ENCODE data around the gene PDPN.

PDPN gene

GRCh38 chr1:13543451-13544220, 40.0 kb upstream of the PDPN start:
- Histone ChIP-seq H3K27me3 (replicated peaks in 2 of 5; ENCODE audit: control insufficient read depth in 4 of 5, insufficient read depth in 5 of 5, low read length in 4 of 5) (peaks cover 0 to 3% (median 0%) of the 10 kb centered on the region in 5 experiments), H3K36me3 (ENCODE audit: control insufficient read depth in 4 of 4, insufficient read depth in 4 of 4, low read length in 3 of 4) (no peaks in the 10 kb centered on the region), H3K9me3 (ENCODE audit: control extremely low read depth in 1 of 5, control insufficient read depth in 4 of 5, insufficient read depth in 2 of 5, low read depth in 1 of 5, low read length in 4 of 5) (no peaks in the 10 kb centered on the region), H3K4me3 (ENCODE audit: control insufficient read depth in 1 of 7, extremely low read depth in 1 of 7, insufficient read depth in 4 of 7, low read depth in 2 of 7, low read length in 6 of 7) (no peak overlapping the region), H3K4me1 (ENCODE audit: control extremely low read depth in 1 of 4, control insufficient read depth in 4 of 4, insufficient read depth in 4 of 4, low read length in 3 of 4) (no peaks in the 10 kb centered on the region), H3K27ac (ENCODE audit: insufficient read depth in 1 of 2, low read depth in 1 of 2, low read length in 2 of 2, poor library complexity in 1 of 2, severe bottlenecking in 2 of 2) (no peak overlapping the region)
- DNase-seq, result peak in 2 of 3 donors; percentile 7 to 15
- ChIA-PET CTCF (interaction anchor here (0.7 to 1.0 kb wide), 3 partner anchors 31 to 419 kb away, joined by 3 to 5 read pairs (median 3); no protein-coding TSS in a partner anchor), POLR2A (no interaction called here)
- WGBS (ENCODE audit: insufficient coverage), result 61% methylated on average over 16 of the region's 20 CpGs

GRCh38 chr1:13544221-13544556, 39.4 kb upstream of the PDPN start:
- H3K36me3 ChIP-seq (ENCODE audit: control insufficient read depth in 4 of 4, insufficient read depth in 4 of 4, low read length in 3 of 4), result no peaks in the 10 kb centered on the region
- H3K27ac ChIP-seq (ENCODE audit: insufficient read depth in 1 of 2, low read depth in 1 of 2, low read length in 2 of 2, poor library complexity in 1 of 2, severe bottlenecking in 2 of 2), result no peak overlapping the region
- 83% methylated on average over 5 of the region's 5 CpGs for WGBS (ENCODE audit: insufficient coverage)
- no peaks in the 10 kb centered on the region for H3K4me1 ChIP-seq (ENCODE audit: control extremely low read depth in 1 of 4, control insufficient read depth in 4 of 4, insufficient read depth in 4 of 4, low read length in 3 of 4)
- ChIA-PET CTCF (interaction anchor here (0.7 to 1.0 kb wide), 4 partner anchors 32 to 826 kb away, joined by 3 to 5 read pairs (median 3); no protein-coding TSS in a partner anchor), POLR2A (no interaction called here)
- H3K9me3 ChIP-seq (ENCODE audit: control extremely low read depth in 1 of 5, control insufficient read depth in 4 of 5, insufficient read depth in 2 of 5, low read depth in 1 of 5, low read length in 4 of 5), result no peaks in the 10 kb centered on the region
- peaks cover 0 to 7% (median 0%) of the 10 kb centered on the region in 5 experiments for H3K27me3 ChIP-seq (replicated peaks in 2 of 5; ENCODE audit: control insufficient read depth in 4 of 5, insufficient read depth in 5 of 5, low read length in 4 of 5)
- no peak for DNase-seq
- no peak overlapping the region for H3K4me3 ChIP-seq (ENCODE audit: control insufficient read depth in 1 of 7, extremely low read depth in 1 of 7, insufficient read depth in 4 of 7, low read depth in 2 of 7, low read length in 6 of 7)

- Histone ChIP-seq H3K9me3 (ENCODE audit: control extremely low read depth in 1 of 5, control insufficient read depth in 4 of 5, insufficient read depth in 2 of 5, low read depth in 1 of 5, low read length in 4 of 5) (no peaks in the 10 kb centered on the region), H3K36me3 (ENCODE audit: control insufficient read depth in 4 of 4, insufficient read depth in 4 of 4, low read length in 3 of 4) (no peaks in the 10 kb centered on the region), H3K4me1 (ENCODE audit: control extremely low read depth in 1 of 4, control insufficient read depth in 4 of 4, insufficient read depth in 4 of 4, low read length in 3 of 4) (no peaks in the 10 kb centered on the region), H3K27me3 (replicated peaks in 2 of 5; ENCODE audit: control insufficient read depth in 4 of 5, insufficient read depth in 5 of 5, low read length in 4 of 5) (peaks cover 0 to 16% (median 3%) of the 10 kb centered on the region in 5 experiments), H3K27ac (ENCODE audit: insufficient read depth in 1 of 2, low read depth in 1 of 2, low read length in 2 of 2, poor library complexity in 1 of 2, severe bottlenecking in 2 of 2) (no peak overlapping the region), H3K4me3 (ENCODE audit: control insufficient read depth in 1 of 7, extremely low read depth in 1 of 7, insufficient read depth in 4 of 7, low read depth in 2 of 7, low read length in 6 of 7) (no peak overlapping the region)
- 88% methylated on average over 3 of the region's 3 CpGs for WGBS (ENCODE audit: insufficient coverage)
- ChIA-PET CTCF (no interaction called here), POLR2A (no interaction called here)
- no peak for DNase-seq
Measured at GRCh38 chr1:13546791-13547190, 36.8 kb upstream of the PDPN start.

GRCh38 chr1:13548281-13548680, 35.4 kb upstream of the PDPN start:
- CTCF ChIA-PET, result no interaction called here
- POLR2A ChIA-PET, result no interaction called here

GRCh38 chr1:13549021-13549420, 34.6 kb upstream of the PDPN start:
- no peak overlapping the region for H3K27ac ChIP-seq (ENCODE audit: insufficient read depth in 1 of 2, low read depth in 1 of 2, low read length in 2 of 2, poor library complexity in 1 of 2, severe bottlenecking in 2 of 2)
- 92% methylated on average over 4 of the region's 6 CpGs for WGBS (ENCODE audit: insufficient coverage)
- no peaks in the 10 kb centered on the region for H3K4me1 ChIP-seq (ENCODE audit: control extremely low read depth in 1 of 4, control insufficient read depth in 4 of 4, insufficient read depth in 4 of 4, low read length in 3 of 4)
- POLR2A ChIA-PET, result no interaction called here
- no peaks in the 10 kb centered on the region for H3K9me3 ChIP-seq (ENCODE audit: control extremely low read depth in 1 of 5, control insufficient read depth in 4 of 5, insufficient read depth in 2 of 5, low read depth in 1 of 5, low read length in 4 of 5)
- H3K36me3 ChIP-seq (ENCODE audit: control insufficient read depth in 4 of 4, insufficient read depth in 4 of 4, low read length in 3 of 4), result no peaks in the 10 kb centered on the region
- no peak overlapping the region for H3K4me3 ChIP-seq (ENCODE audit: control insufficient read depth in 1 of 7, extremely low read depth in 1 of 7, insufficient read depth in 4 of 7, low read depth in 2 of 7, low read length in 6 of 7)
- peaks cover 0 to 16% (median 3%) of the 10 kb centered on the region in 5 experiments for H3K27me3 ChIP-seq (replicated peaks in 2 of 5; ENCODE audit: control insufficient read depth in 4 of 5, insufficient read depth in 5 of 5, low read length in 4 of 5)
- CTCF ChIA-PET, result no interaction called here
- DNase-seq, result no peak

More at GRCh38 chr1:13548281-13548680, 35.4 kb upstream of the PDPN start:
- 98% methylated on average over 6 of the region's 6 CpGs for WGBS (ENCODE audit: insufficient coverage)
- no peak overlapping the region for H3K4me3 ChIP-seq (ENCODE audit: control insufficient read depth in 1 of 7, extremely low read depth in 1 of 7, insufficient read depth in 4 of 7, low read depth in 2 of 7, low read length in 6 of 7)
- H3K9me3 ChIP-seq (ENCODE audit: control extremely low read depth in 1 of 5, control insufficient read depth in 4 of 5, insufficient read depth in 2 of 5, low read depth in 1 of 5, low read length in 4 of 5), result no peaks in the 10 kb centered on the region
- no peaks in the 10 kb centered on the region for H3K36me3 ChIP-seq (ENCODE audit: control insufficient read depth in 4 of 4, insufficient read depth in 4 of 4, low read length in 3 of 4)
- no peak overlapping the region for H3K27ac ChIP-seq (ENCODE audit: insufficient read depth in 1 of 2, low read depth in 1 of 2, low read length in 2 of 2, poor library complexity in 1 of 2, severe bottlenecking in 2 of 2)
- H3K4me1 ChIP-seq (ENCODE audit: control extremely low read depth in 1 of 4, control insufficient read depth in 4 of 4, insufficient read depth in 4 of 4, low read length in 3 of 4), result no peaks in the 10 kb centered on the region
- peaks cover 0 to 16% (median 3%) of the 10 kb centered on the region in 5 experiments for H3K27me3 ChIP-seq (replicated peaks in 2 of 5; ENCODE audit: control insufficient read depth in 4 of 5, insufficient read depth in 5 of 5, low read length in 4 of 5)
- DNase-seq, result no peak

- Histone ChIP-seq H3K9me3 (ENCODE audit: control extremely low read depth in 1 of 5, control insufficient read depth in 4 of 5, insufficient read depth in 2 of 5, low read depth in 1 of 5, low read length in 4 of 5) (no peaks in the 10 kb centered on the region), H3K4me1 (ENCODE audit: control extremely low read depth in 1 of 4, control insufficient read depth in 4 of 4, insufficient read depth in 4 of 4, low read length in 3 of 4) (no peaks in the 10 kb centered on the region), H3K36me3 (ENCODE audit: control insufficient read depth in 4 of 4, insufficient read depth in 4 of 4, low read length in 3 of 4) (no peaks in the 10 kb centered on the region), H3K27me3 (replicated peaks in 2 of 5; ENCODE audit: control insufficient read depth in 4 of 5, insufficient read depth in 5 of 5, low read length in 4 of 5) (peaks cover 0 to 16% (median 3%) of the 10 kb centered on the region in 5 experiments), H3K27ac (ENCODE audit: insufficient read depth in 1 of 2, low read depth in 1 of 2, low read length in 2 of 2, poor library complexity in 1 of 2, severe bottlenecking in 2 of 2) (no peak overlapping the region), H3K4me3 (ENCODE audit: control insufficient read depth in 1 of 7, extremely low read depth in 1 of 7, insufficient read depth in 4 of 7, low read depth in 2 of 7, low read length in 6 of 7) (no peak overlapping the region)
- POLR2A ChIA-PET, result no interaction called here
- 40% methylated on average over 1 of the region's 3 CpGs for WGBS (ENCODE audit: insufficient coverage)
- CTCF ChIA-PET, result no interaction called here
- no peak for DNase-seq
Measured at GRCh38 chr1:13549521-13549920, 34.1 kb upstream of the PDPN start.

- WGBS (ENCODE audit: insufficient coverage), result 90% methylated on average over 2 of the region's 4 CpGs
- H3K27me3 ChIP-seq (replicated peaks in 2 of 5; ENCODE audit: control insufficient read depth in 4 of 5, insufficient read depth in 5 of 5, low read length in 4 of 5), result peaks cover 0 to 16% (median 3%) of the 10 kb centered on the region in 5 experiments
- POLR2A ChIA-PET, result no interaction called here
- DNase-seq, result no peak
- H3K36me3 ChIP-seq (ENCODE audit: control insufficient read depth in 4 of 4, insufficient read depth in 4 of 4, low read length in 3 of 4), result no peaks in the 10 kb centered on the region
- H3K9me3 ChIP-seq (ENCODE audit: control extremely low read depth in 1 of 5, control insufficient read depth in 4 of 5, insufficient read depth in 2 of 5, low read depth in 1 of 5, low read length in 4 of 5), result no peaks in the 10 kb centered on the region
- H3K27ac ChIP-seq (ENCODE audit: insufficient read depth in 1 of 2, low read depth in 1 of 2, low read length in 2 of 2, poor library complexity in 1 of 2, severe bottlenecking in 2 of 2), result no peak overlapping the region
- no peaks in the 10 kb centered on the region for H3K4me1 ChIP-seq (ENCODE audit: control extremely low read depth in 1 of 4, control insufficient read depth in 4 of 4, insufficient read depth in 4 of 4, low read length in 3 of 4)
- no peak overlapping the region for H3K4me3 ChIP-seq (ENCODE audit: control insufficient read depth in 1 of 7, extremely low read depth in 1 of 7, insufficient read depth in 4 of 7, low read depth in 2 of 7, low read length in 6 of 7)
- CTCF ChIA-PET, result no interaction called here
Measured at GRCh38 chr1:13550663-13551062, 33.0 kb upstream of the PDPN start.
